Myocyte (in vitro differentiated cells): ENCODE measurements around the gene CTXN1. TPM values are rescaled to one million over a fixed set of nuclear protein-coding genes. Genes with fewer than 3 reads are reported as not detected.
"Not testable (repeated sequence)": the region's sequence is repeated elsewhere in the genome, so short reads cannot be mapped to it uniquely, and the experiment has no call there.

ENCODE experiments used
- DNase-seq: peaks from one replicate; pipeline ENCODE4 v3.0.0-alpha.2; 2012; ENCODE audit warnings: low read depth
- total RNA-seq: library from RNA; depleted of rRNA; stranded (reverse); fragments of >200 nt; gene quantifications from 2 replicates; pipeline ENCODE4 v1.2.3, GENCODE V29; 2014

Gene CTXN1
- total RNA-seq, 1 donor from 2014 or later = 5.0 TPM

DNA sequence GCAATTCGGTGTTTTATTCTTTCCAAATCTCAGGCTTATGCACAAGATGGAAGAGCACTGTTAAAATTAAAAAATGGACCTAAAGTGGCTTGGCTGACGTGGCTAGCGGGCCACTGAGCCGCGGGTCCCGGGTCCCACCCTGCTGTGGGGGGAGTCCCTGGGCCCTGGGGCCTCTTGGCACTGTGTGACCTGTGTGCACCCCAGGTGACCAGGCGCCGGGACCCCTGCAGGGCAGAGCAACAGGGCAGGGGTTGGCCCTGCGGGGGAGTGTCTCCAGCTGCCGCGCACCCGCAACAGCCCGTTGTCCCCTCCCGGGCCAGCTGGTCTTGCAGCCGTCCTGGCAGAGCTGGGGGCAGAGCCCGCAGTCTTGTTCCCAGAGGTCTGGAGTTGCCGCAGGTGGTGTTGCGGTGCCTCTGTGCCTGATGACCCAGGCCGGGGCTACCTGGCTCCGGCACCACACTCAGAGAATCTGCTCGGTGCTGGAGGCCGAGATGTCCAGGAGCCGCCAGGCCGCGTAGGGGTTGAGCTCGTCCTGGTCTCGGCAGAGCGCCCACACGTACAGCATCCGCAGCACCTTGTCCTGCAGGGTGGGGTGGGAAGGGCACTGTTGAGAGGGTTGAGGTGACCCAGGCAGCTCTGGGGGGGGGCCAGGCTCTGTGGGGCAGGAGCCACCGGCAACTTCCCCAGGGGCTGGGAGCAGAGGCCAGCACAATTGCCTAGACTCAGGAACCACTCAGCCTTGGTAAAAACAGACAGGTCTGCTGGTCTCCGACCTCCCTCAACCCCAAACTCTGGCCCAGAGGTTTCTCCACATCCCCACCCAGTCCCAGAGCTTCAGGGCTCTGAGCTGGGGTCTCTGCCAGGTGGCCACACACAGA, 1.0 kb upstream of the CTXN1 start:
- no peak for DNase-seq

GRCh38 chr19:7925171-7925851, 624 bp downstream of the CTXN1 start:
- peak; percentile 64 for DNase-seq

GRCh38 chr19:7924651-7925170, 1.2 kb downstream of the CTXN1 start:
- DNase-seq = no peak

GRCh38 chr19:7924241-7924640, 1.7 kb downstream of the CTXN1 start:
- no peak for DNase-seq

- DNase-seq = no peak
These were observed 2.4 kb downstream of the CTXN1 start for GRCh38 chr19:7923295-7924191.

GRCh38 chr19:7922836-7923195, 3.1 kb downstream of the CTXN1 start:
- DNase-seq = no peak

DNA sequence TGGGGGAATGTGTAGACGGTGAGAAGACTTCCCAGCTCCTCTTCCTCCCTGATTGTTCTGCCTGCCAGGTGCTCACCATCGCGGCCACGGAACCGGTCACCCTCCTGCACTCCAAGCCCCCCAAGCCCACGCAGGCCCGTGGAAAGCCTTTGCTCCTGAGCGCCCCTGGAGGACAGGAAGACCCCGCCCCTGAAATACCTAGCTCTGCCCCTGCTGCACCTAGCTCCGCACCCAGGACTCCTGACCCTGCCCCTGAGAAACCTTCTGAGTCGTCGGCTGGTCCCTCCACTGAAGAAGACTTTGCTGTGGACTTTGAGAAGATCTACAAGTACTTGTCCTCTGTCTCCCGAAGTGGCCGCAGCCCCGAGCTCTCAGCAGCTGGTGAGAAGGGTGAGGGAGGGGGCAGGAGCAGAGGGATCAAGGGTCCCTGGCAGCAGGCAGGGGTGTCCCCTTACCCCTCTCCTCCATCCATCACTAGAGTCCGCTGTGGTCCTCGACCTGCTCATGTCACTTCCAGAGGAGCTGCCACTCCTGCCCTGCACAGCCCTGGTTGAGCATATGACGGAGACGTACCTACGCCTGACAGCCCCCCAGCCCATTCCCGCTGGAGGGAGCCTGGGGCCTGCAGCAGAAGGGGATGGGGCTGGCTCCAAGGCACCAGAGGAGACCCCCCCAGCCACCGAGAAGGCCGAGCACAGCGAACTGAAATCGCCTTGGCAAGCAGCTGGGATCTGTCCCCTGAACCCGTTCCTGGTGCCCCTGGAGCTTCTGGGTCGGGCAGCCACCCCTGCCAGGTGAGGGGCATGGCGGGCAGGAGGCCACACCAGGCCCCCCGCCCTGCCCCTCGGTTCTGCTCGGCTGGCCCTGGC, 3.7 kb downstream of the CTXN1 start:
- no peak for DNase-seq

DNA sequence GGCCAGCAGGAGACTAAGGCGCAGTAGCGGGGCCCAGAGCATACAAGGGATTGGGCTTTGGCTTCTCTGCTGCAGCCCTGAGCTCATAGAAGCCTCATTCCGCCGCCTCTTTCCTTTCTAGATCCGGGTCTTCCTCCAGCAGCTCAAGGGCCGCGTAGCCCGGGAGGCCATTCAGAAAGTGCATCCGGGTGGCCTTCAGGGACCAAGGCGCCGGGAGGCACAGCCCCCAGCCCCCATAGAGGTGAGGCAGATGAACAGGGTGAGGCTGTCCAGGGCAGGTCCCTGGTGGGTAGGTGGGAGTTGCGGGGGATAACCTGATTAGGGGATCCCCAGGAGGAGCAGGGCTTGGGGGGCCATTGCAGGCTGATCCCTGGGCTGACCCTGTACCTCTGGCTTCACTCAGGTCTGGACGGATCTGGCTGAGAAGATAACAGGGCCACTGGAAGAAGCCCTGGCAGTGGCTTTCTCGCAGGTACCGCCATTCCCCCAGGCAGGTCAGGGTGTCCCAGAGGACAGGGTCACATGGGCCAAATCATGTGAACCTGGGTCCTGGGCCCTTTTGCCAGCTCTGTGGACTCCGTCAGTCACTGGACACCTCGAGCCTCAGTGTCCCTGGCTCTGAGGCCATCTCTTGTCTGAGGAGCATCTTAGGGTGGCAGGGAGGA, 4.5 kb downstream of the CTXN1 start:
- DNase-seq = no peak

DNA sequence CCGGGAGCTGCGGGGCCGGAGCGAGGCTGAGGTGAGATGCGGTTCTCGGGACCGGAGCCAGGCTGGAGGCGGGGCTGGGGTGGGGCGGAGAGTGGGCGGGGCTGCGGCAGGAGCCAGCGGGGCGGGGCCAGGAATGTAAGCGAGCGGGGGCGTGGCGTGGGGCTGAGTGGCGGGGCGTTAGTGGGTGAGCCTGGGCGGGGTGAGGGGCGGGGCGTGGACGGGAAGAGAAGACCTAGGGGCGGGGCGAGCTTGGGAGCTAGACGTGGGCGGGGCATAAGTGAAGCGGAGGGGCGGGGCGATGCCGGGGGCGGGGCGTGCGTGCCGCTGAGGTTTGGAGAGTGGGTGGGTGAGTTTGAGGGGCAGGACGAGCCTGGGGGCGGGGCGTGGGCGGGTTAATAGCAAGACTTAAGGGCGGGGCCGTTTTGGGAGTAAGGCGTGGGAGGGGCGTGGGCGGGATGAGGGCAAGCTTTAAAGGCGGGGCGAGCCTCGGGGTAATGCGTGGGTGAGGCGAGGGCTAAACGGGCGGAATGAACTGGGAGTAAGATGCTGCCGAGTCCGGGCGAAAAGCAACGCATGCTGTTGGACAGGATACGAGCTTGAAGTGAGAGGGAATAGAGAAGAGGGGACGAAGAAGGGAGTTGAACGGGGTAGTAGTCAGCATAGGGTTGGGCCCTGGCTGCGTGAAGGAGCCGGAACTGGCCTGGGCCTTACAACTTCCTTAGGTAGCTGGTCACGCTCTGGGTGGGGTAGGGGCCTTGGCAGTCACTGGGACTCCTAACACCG, 5.2 kb downstream of the CTXN1 start:
- peak; percentile 96 for DNase-seq

GRCh38 chr19:7919610-7920518, 6.1 kb downstream of the CTXN1 start, which contains the start of gene SNAPC2:
Gene SNAPC2 (plus strand): TSS chr19:7920338. CDS start chr19:7920367, 29 bp downstream.
- DNase-seq = peak; percentile 95

DNA sequence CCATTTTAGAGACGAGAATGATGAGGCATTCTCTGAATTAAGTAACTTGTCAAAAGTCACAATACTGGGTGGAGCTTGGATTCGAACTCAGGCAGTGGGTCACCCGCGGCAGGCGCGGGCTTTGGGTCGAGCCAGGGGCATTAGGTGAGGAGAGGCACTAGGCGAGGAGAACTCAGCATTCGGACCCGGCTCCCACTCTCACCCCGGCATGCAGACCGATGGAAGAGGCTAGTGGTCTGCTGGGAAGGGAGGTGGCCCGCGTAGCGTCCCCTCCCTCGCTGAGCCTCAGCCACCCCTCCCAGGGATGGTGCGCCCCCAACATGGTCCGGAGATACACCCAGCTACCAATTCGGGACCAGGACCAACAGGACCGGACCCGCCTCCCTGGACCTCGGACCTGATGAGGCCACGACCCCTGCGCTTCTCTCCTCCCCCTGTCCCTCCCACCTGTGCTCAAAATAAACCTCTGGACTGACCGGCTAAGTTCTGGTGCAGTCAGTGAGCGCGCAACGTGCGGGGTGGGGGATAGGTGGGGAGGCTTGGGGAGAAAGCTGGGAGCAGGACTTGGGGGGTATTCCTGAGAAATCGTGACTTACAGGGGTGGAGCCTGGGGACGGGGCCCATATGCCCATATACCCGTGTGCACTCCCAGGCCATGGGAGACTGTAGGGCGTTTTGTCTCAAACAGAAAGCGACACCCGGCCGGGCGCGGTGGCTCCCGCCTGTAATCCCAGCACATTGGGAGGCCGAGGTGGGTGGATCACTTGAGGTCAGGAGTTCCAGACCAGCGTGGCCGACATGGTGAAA, 7.1 kb downstream of the CTXN1 start:
- DNase-seq = no peak

GRCh38 chr19:7918062-7918614, 7.8 kb downstream of the CTXN1 start:
- not testable (repeated sequence) for DNase-seq

GRCh38 chr19:7917267-7918061, 8.5 kb downstream of the CTXN1 start:
- DNase-seq = peak; percentile 51

DNA sequence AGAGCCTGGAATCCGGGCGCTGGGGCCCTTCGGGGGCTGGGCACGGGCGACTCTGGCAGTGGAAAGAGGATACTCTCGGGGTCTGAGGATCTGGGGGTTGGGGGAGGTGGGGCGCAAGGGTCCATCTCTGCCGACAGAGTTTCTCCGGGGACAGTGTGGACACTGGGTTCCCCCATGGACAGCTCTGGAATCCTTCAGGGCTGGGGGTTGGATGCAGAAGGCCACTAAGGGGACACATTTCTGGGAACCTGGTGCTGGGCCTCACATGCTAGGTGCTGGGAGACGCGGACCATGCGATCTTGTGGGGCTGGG, 9.0 kb downstream of the CTXN1 start:
- no peak for DNase-seq

GRCh38 chr19:7916103-7916954, 9.6 kb downstream of the CTXN1 start:
- DNase-seq = peak; percentile 11
